HG02678 (cell line): Measurements from ENCODE around the gene PHLDA2.

ENCODE experiments used
- ATAC-seq: cut with Tn5 transposase; IDR thresholded peaks from one replicate; pipeline ENCODE4 v1.9.1; 2021; ENCODE audit warnings: mild to moderate bottlenecking, moderate library complexity; ENCODE audit not compliant: unreplicated experiment

Gene PHLDA2

GRCh38 chr11:2928605-2929530, at the start of gene PHLDA2:
PHLDA2 (minus strand) TSS chr11:2929420; CDS start chr11:2929364, 56 bp downstream.
- no peak for ATAC-seq

- ATAC-seq = no peak
These were observed 47.9 kb upstream of the PHLDA2 start for GRCh38 chr11:2977113-2977512.

GRCh38 chr11:2976294-2977063, 47.3 kb upstream of the PHLDA2 start:
- ATAC-seq = no peak

- ATAC-seq = peak; percentile 44
These were observed 46.4 kb upstream of the PHLDA2 start for GRCh38 chr11:2975594-2975993.

GRCh38 chr11:2974272-2974671, 45.1 kb upstream of the PHLDA2 start:
- ATAC-seq = no peak

- no peak for ATAC-seq
These were observed 39.2 kb upstream of the PHLDA2 start for GRCh38 chr11:2968341-2968900.

GRCh38 chr11:2964782-2965181, 35.6 kb upstream of the PHLDA2 start:
- no peak for ATAC-seq

- ATAC-seq = no peak
These were observed 34.5 kb upstream of the PHLDA2 start for GRCh38 chr11:2963761-2964160.

- ATAC-seq = no peak
These were observed 34.0 kb upstream of the PHLDA2 start for GRCh38 chr11:2963112-2963754.

- no peak for ATAC-seq
These were observed 31.9 kb upstream of the PHLDA2 start for GRCh38 chr11:2961080-2961479.

GRCh38 chr11:2960139-2960538, 30.9 kb upstream of the PHLDA2 start:
- ATAC-seq = no peak

GRCh38 chr11:2958251-2958650, 29.0 kb upstream of the PHLDA2 start:
- ATAC-seq = no peak

GRCh38 chr11:2955906-2956476, 26.8 kb upstream of the PHLDA2 start:
- ATAC-seq = no peak

- ATAC-seq = no peak
These were observed 25.0 kb upstream of the PHLDA2 start for GRCh38 chr11:2954263-2954662.

GRCh38 chr11:2952290-2952689, 23.1 kb upstream of the PHLDA2 start:
- ATAC-seq = no peak

GRCh38 chr11:2951231-2952110, 22.3 kb upstream of the PHLDA2 start:
- ATAC-seq = no peak

- no peak for ATAC-seq
These were observed 21.6 kb upstream of the PHLDA2 start for GRCh38 chr11:2950825-2951224.

- ATAC-seq = no peak
These were observed 20.7 kb upstream of the PHLDA2 start for GRCh38 chr11:2949920-2950319.

- ATAC-seq = no peak
These were observed 18.5 kb upstream of the PHLDA2 start for GRCh38 chr11:2947744-2948143.
